ENCODE measurements around the gene ANKLE2.

Gene ANKLE2

GRCh38 chr12:132689227-132689626, 72.4 kb downstream of the ANKLE2 start:
- Histone ChIP-seq H3K4me2 (ENCODE audit: low read depth, low read length, poor library complexity, severe bottlenecking) (peak overlapping the region; percentile 6), H3K79me2 (ENCODE audit: insufficient read depth, low read length) (peaks cover 41% of the 10 kb centered on the region), H4K20me1 (ENCODE audit: low read depth, low read length) (peaks cover 5% of the 10 kb centered on the region; the same call in 1 of the 2 replicates), H3K9me2 (replicated peaks; ENCODE audit: insufficient read depth, low read length) (no peaks in the 10 kb centered on the region), H3K4me3 (ENCODE audit: insufficient read depth, low read length, poor library complexity, severe bottlenecking) (no peak overlapping the region), H2AFZ (ENCODE audit: low read depth, low read length, severe bottlenecking) (no peak overlapping the region), H3F3A (ENCODE audit: insufficient read depth) (0 out of 2 replicates have a peak, but pooled peaks cover 12% of the 10 kb centered on the region), H3K27ac (ENCODE audit: low read depth, low read length) (no peak overlapping the region), H3K27me3 (ENCODE audit: low read length) (no peaks in the 10 kb centered on the region), H3K9me3 (ENCODE audit: insufficient read depth, low read length) (no peaks in the 10 kb centered on the region), H3K36me3 (ENCODE audit: low read length) (peaks cover 6% of the 10 kb centered on the region; the same call in 1 of the 2 replicates), H3K9ac (ENCODE audit: low read length) (no peak overlapping the region)
- TF ChIP-seq CTCF (IDR thresholded peaks at IDR 0.05; ENCODE audit: insufficient read depth, low read length, poor library complexity, severe bottlenecking): no peak
- no peak for TF ChIP-seq EZH2phosphoT487 (conservative IDR thresholded peaks at IDR 0.05; ENCODE audit: low read length)

- Histone ChIP-seq H3K27me3 (ENCODE audit: low read length) (no peaks in the 10 kb centered on the region), H3K9ac (ENCODE audit: low read length) (peak within 1 kb of the TSS; percentile 87), H3K4me3 (ENCODE audit: insufficient read depth, low read length, poor library complexity, severe bottlenecking) (peak within 1 kb of the TSS; percentile 83), H3K9me3 (ENCODE audit: insufficient read depth, low read length) (no peaks in the 10 kb centered on the region), H2AFZ (ENCODE audit: low read depth, low read length, severe bottlenecking) (peak within 1 kb of the TSS; percentile 41), H3K27ac (ENCODE audit: low read depth, low read length) (peak within 1 kb of the TSS; percentile 74), H3F3A (ENCODE audit: insufficient read depth) (0 out of 2 replicates have a peak, but pooled peaks cover 12% of the 10 kb centered on the region), H3K9me2 (replicated peaks; ENCODE audit: insufficient read depth, low read length) (no peaks in the 10 kb centered on the region), H3K79me2 (ENCODE audit: insufficient read depth, low read length) (peaks cover 55% of the 10 kb centered on the region), H3K4me2 (ENCODE audit: low read depth, low read length, poor library complexity, severe bottlenecking) (peak within 1 kb of the TSS; percentile 58), H3K36me3 (ENCODE audit: low read length) (peaks cover 6% of the 10 kb centered on the region; the same call in 1 of the 2 replicates), H4K20me1 (ENCODE audit: low read depth, low read length) (peaks cover 9% of the 10 kb centered on the region; the same call in 1 of the 2 replicates)
- TF ChIP-seq EZH2phosphoT487 (conservative IDR thresholded peaks at IDR 0.05; ENCODE audit: low read length) (no peak), CTCF (IDR thresholded peaks at IDR 0.05; ENCODE audit: insufficient read depth, low read length, poor library complexity, severe bottlenecking) (no peak)
Measured at GRCh38 chr12:132687211-132688164, 74.1 kb downstream of the ANKLE2 start, which contains the start of the genes POLE and PXMP2. POLE (minus strand) TSS chr12:132687342; CDS start chr12:132687315, 27 bp downstream. PXMP2 (plus strand) TSS chr12:132687587; CDS start chr12:132687671, 84 bp downstream.

- 0 out of 2 replicates have a peak, but pooled peaks cover 11% of the 10 kb centered on the region for H3F3A ChIP-seq (ENCODE audit: insufficient read depth)
- H3K27ac ChIP-seq (ENCODE audit: low read depth, low read length): peak overlapping the region; percentile 74
- no peaks in the 10 kb centered on the region for H3K27me3 ChIP-seq (ENCODE audit: low read length)
- TF ChIP-seq EZH2phosphoT487 (conservative IDR thresholded peaks at IDR 0.05; ENCODE audit: low read length) (no peak), CTCF (IDR thresholded peaks at IDR 0.05; ENCODE audit: insufficient read depth, low read length, poor library complexity, severe bottlenecking) (no peak)
- peaks cover 60% of the 10 kb centered on the region for H3K79me2 ChIP-seq (ENCODE audit: insufficient read depth, low read length)
- no peaks in the 10 kb centered on the region for H3K9me2 ChIP-seq (replicated peaks; ENCODE audit: insufficient read depth, low read length)
- peak overlapping the region; percentile 41 for H2AFZ ChIP-seq (ENCODE audit: low read depth, low read length, severe bottlenecking)
- H3K9me3 ChIP-seq (ENCODE audit: insufficient read depth, low read length): no peaks in the 10 kb centered on the region
- H3K9ac ChIP-seq (ENCODE audit: low read length): peak overlapping the region; percentile 87
- H4K20me1 ChIP-seq (ENCODE audit: low read depth, low read length): peaks cover 9% of the 10 kb centered on the region; the same call in 1 of the 2 replicates
- H3K36me3 ChIP-seq (ENCODE audit: low read length): peaks cover 6% of the 10 kb centered on the region; the same call in 1 of the 2 replicates
- peak overlapping the region; percentile 58 for H3K4me2 ChIP-seq (ENCODE audit: low read depth, low read length, poor library complexity, severe bottlenecking)
- H3K4me3 ChIP-seq (ENCODE audit: insufficient read depth, low read length, poor library complexity, severe bottlenecking): peak overlapping the region; percentile 83
Measured at GRCh38 chr12:132686825-132687210, 74.8 kb downstream of the ANKLE2 start.

Measured in SU-DHL-6 (cell line).